Esophagus muscularis mucosa (tissue), 4 donors: ENCODE data around the gene HDAC4.

Source experiments
- EP300 ChIP-seq: sonication (generic); formaldehyde crosslinking; IDR thresholded peaks from one replicate; pipeline ENCODE4 v1.6.1; 2017; ENCODE audit warnings: antibody characterized with exemption
- POLR2AphosphoS5 ChIP-seq, 2 donors: sonication (generic); formaldehyde crosslinking; IDR thresholded peaks; one replicate each; pipeline ENCODE4 v1.6.1; 2017; ENCODE audit warnings: antibody characterized with exemption in 2 of 2
- TF ChIP-seq, protein P1 (sequence below), 3 experiments: fragments of 200-600 bp in 2 of 3; fragments of 450-650 bp in 1 of 3; sonication (generic) in 2 of 3; IDR thresholded peaks; one replicate each; pipeline ENCODE4 v1.5.1; 2017 to 2019; ENCODE audit warnings: antibody characterized with exemption in 3 of 3, mild to moderate bottlenecking in 2 of 3, moderate library complexity in 1 of 3

DNA sequence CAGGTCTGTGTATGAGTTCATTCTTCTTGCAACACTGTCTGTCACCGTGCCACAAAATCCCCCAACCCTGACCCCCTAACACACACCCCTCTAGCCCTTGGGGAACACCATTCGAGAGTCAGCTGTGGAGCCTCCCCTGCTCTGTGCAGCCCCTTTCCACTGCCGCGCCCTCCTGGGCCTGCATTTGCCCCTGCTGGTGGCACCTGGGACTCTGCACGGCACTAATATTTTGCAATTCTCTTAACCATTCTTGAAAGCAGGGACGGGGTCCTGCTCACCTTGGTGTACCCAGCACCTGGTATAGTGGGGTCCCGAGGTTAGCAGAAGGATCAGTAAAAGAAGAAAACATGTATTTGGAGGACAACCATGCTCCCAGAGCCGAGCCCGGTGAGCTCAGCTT lies 124.0 kb downstream of the HDAC4 start:
- TF ChIP-seq POLR2AphosphoS5 (IDR thresholded peaks at IDR 0.05) (no peak), EP300 (no peak)
- TF ChIP-seq, protein P1, sequence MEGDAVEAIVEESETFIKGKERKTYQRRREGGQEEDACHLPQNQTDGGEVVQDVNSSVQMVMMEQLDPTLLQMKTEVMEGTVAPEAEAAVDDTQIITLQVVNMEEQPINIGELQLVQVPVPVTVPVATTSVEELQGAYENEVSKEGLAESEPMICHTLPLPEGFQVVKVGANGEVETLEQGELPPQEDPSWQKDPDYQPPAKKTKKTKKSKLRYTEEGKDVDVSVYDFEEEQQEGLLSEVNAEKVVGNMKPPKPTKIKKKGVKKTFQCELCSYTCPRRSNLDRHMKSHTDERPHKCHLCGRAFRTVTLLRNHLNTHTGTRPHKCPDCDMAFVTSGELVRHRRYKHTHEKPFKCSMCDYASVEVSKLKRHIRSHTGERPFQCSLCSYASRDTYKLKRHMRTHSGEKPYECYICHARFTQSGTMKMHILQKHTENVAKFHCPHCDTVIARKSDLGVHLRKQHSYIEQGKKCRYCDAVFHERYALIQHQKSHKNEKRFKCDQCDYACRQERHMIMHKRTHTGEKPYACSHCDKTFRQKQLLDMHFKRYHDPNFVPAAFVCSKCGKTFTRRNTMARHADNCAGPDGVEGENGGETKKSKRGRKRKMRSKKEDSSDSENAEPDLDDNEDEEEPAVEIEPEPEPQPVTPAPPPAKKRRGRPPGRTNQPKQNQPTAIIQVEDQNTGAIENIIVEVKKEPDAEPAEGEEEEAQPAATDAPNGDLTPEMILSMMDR (IDR thresholded peaks at IDR 0.05): no peak
